Epithelial cell of prostate (primary cell): ENCODE results near the gene SKAP1.
"Not testable (repeated sequence)": the region's sequence is repeated elsewhere in the genome, so short reads cannot be mapped to it uniquely, and the experiment has no call there.

Experiments used
- DNase-seq: peaks from one replicate; pipeline ENCODE4 v3.0.0-alpha.2; 2011; ENCODE audit warnings: low read depth, low spot score
- H3K27ac ChIP-seq: fragments of 450-650 bp; 2 replicates; pipeline ENCODE4 v1.5.1; 2017; ENCODE audit warnings: mild to moderate bottlenecking

Gene SKAP1

GRCh38 chr17:48294806-48295361, 135.1 kb downstream of the SKAP1 start:
- no peak overlapping the region for H3K27ac ChIP-seq
- DNase-seq, result no peak

- DNase-seq, result no peak
- no peak overlapping the region for H3K27ac ChIP-seq
Measured at GRCh38 chr17:48294020-48294805, 135.8 kb downstream of the SKAP1 start.

- no peak overlapping the region for H3K27ac ChIP-seq
- no peak for DNase-seq
Measured at GRCh38 chr17:48293319-48294019, 136.5 kb downstream of the SKAP1 start.

- H3K27ac ChIP-seq, result no peak overlapping the region
- no peak for DNase-seq
Measured at GRCh38 chr17:48290378-48290777, 139.6 kb downstream of the SKAP1 start.

- not testable (repeated sequence) for H3K27ac ChIP-seq, DNase-seq
Measured at GRCh38 chr17:48286917-48287316, 143.1 kb downstream of the SKAP1 start.

GRCh38 chr17:48285614-48286013, 144.4 kb downstream of the SKAP1 start:
- H3K27ac ChIP-seq, result no peak overlapping the region
- DNase-seq, result no peak

- H3K27ac ChIP-seq, result no peak overlapping the region
- no peak for DNase-seq
Measured at GRCh38 chr17:48283907-48284306, 146.1 kb downstream of the SKAP1 start.

GRCh38 chr17:48283411-48283810, 146.6 kb downstream of the SKAP1 start:
- DNase-seq, result no peak
- H3K27ac ChIP-seq, result no peak overlapping the region

- no peak overlapping the region for H3K27ac ChIP-seq
- no peak for DNase-seq
Measured at GRCh38 chr17:48282303-48282702, 147.7 kb downstream of the SKAP1 start.

- DNase-seq, result no peak
- H3K27ac ChIP-seq, result no peak overlapping the region
Measured at GRCh38 chr17:48278760-48279491, 151.1 kb downstream of the SKAP1 start.

- DNase-seq, result no peak
- no peak overlapping the region for H3K27ac ChIP-seq
Measured at GRCh38 chr17:48276776-48277175, 153.2 kb downstream of the SKAP1 start.

- DNase-seq, result no peak
Measured at GRCh38 chr17:48270899-48271298, 159.1 kb downstream of the SKAP1 start.

GRCh38 chr17:48269209-48269608, 160.8 kb downstream of the SKAP1 start:
- no peak for DNase-seq
- no peak overlapping the region for H3K27ac ChIP-seq

More at GRCh38 chr17:48270899-48271298, 159.1 kb downstream of the SKAP1 start:
- H3K27ac ChIP-seq, result no peak overlapping the region

GRCh38 chr17:48263731-48264035, 166.3 kb downstream of the SKAP1 start:
- H3K27ac ChIP-seq, result no peak overlapping the region
- no peak for DNase-seq

- no peak for DNase-seq
Measured at GRCh38 chr17:48262982-48263730, 166.9 kb downstream of the SKAP1 start.

GRCh38 chr17:48261297-48261880, 168.6 kb downstream of the SKAP1 start:
- DNase-seq, result no peak
- H3K27ac ChIP-seq, result no peak overlapping the region

More at GRCh38 chr17:48262982-48263730, 166.9 kb downstream of the SKAP1 start:
- H3K27ac ChIP-seq, result no peak overlapping the region

- H3K27ac ChIP-seq, result no peak overlapping the region
- DNase-seq, result no peak
Measured at GRCh38 chr17:48259694-48260291, 170.2 kb downstream of the SKAP1 start.

- no peak overlapping the region for H3K27ac ChIP-seq
- no peak for DNase-seq
Measured at GRCh38 chr17:48258331-48258730, 171.7 kb downstream of the SKAP1 start.

- no peak overlapping the region for H3K27ac ChIP-seq
- no peak for DNase-seq
Measured at GRCh38 chr17:48255759-48256158, 174.3 kb downstream of the SKAP1 start.
